ENCODE measurements around the gene AFAP1L2. TPM values are rescaled to one million over a fixed set of nuclear protein-coding genes. Genes with fewer than 3 reads are reported as not detected.
A peak's percentile ranks its signal among the peaks of the same experiment; 100 is the strongest.

AFAP1L2 gene
- total RNA-seq, 5 donors from 2014 or later (not counting 1 experiment from before 2014, with no cell fraction given) = 1.0 to 3.8 (median 2.1) TPM

- Mint-ChIP-seq H3K4me1 (peaks cover 10 to 12% (median 12%) of the 10 kb centered on the region in 3 donors), H3K4me3 (peak overlapping the region in 1 of 3 donors; percentile 83), H3K9me3 (no peaks in the 10 kb centered on the region), H3K36me3 (no peaks in the 10 kb centered on the region), H3K27ac (no peak overlapping the region), H3K27me3 (no peaks in the 10 kb centered on the region)
- ChIA-PET POLR2A (no interaction called here), CTCF (no interaction called here)
- WGBS (ENCODE audit: insufficient coverage) = 92% methylated on average over 8 of the region's 19 CpGs
- Histone ChIP-seq H3K9me3 (no peaks in the 10 kb centered on the region), H3K4me1 (ENCODE audit: control insufficient read depth in 1 of 2, extremely low read depth in 1 of 2, insufficient read depth in 2 of 2, low read length in 2 of 2) (peaks cover 0 to 16% of the 10 kb centered on the region in 2 experiments), H3K27me3 (replicated peaks in 1 of 2; ENCODE audit: control insufficient read depth in 2 of 2, extremely low read depth in 1 of 2, insufficient read depth in 2 of 2, low read length in 1 of 2) (peaks cover 0 to 2% of the 10 kb centered on the region in 2 experiments), H3K27ac (ENCODE audit: low read length) (no peak overlapping the region), H3K36me3 (ENCODE audit: control insufficient read depth in 2 of 2, extremely low read depth in 1 of 2, insufficient read depth in 1 of 2, low read length in 1 of 2) (peaks cover 0 to 3% of the 10 kb centered on the region in 2 donors), H3K4me3 (ENCODE audit: control insufficient read depth in 1 of 2, extremely low read depth in 1 of 2, low read length in 1 of 2) (no peak overlapping the region)
- no peak for DNase-seq
- ATAC-seq (replicated peaks in 1 of 4) = no peak
Observed at GRCh38 chr10:114306116-114306973, 98.0 kb downstream of the AFAP1L2 start.

DNA sequence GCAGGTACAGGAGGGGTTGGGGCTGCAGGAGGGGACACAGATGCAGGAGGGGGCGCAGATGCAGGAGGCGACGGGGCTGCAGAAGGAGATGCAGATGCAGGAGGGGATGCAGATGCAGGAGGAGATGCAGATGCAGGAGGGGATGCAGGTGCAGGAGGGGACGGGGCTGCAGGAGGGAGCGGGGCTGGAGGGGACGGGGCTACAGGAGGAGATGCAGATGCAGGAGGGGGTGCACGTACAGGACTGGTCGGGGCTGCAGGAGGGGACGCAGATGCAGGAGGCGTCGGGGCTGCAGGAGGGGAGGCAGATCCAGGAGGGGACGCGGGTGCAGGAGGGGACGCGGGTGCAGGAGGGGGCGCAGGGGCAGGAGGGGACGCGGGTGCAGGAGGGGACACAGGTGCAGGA, 98.8 kb downstream of the AFAP1L2 start:
- H3K27ac Mint-ChIP-seq = no peak overlapping the region
- DNase-seq (peak in 1 of 35 experiments; percentile 5), ATAC-seq (replicated peaks in 1 of 4) (no peak)
- Histone ChIP-seq H3K4me3 (ENCODE audit: control insufficient read depth in 1 of 2, extremely low read depth in 1 of 2, low read length in 1 of 2) (no peak overlapping the region), H3K36me3 (ENCODE audit: control insufficient read depth in 2 of 2, extremely low read depth in 1 of 2, insufficient read depth in 1 of 2, low read length in 1 of 2) (peaks cover 0 to 3% of the 10 kb centered on the region in 2 donors), H3K27ac (ENCODE audit: low read length) (no peak overlapping the region), H3K4me1 (ENCODE audit: control insufficient read depth in 1 of 2, extremely low read depth in 1 of 2, insufficient read depth in 2 of 2, low read length in 2 of 2) (peaks cover 0 to 16% of the 10 kb centered on the region in 2 experiments), H3K27me3 (replicated peaks in 1 of 2; ENCODE audit: control insufficient read depth in 2 of 2, extremely low read depth in 1 of 2, insufficient read depth in 2 of 2, low read length in 1 of 2) (no peaks in the 10 kb centered on the region), H3K9me3 (no peaks in the 10 kb centered on the region)
- 97% methylated on average over 17 of the region's 18 CpGs for WGBS (ENCODE audit: insufficient coverage)
- H3K4me1 Mint-ChIP-seq = peaks cover 10 to 12% (median 12%) of the 10 kb centered on the region in 3 donors
- no peaks in the 10 kb centered on the region for H3K27me3 Mint-ChIP-seq
- peaks cover 2% of the 10 kb centered on the region for H3K36me3 Mint-ChIP-seq
- peak overlapping the region; percentile 13 to 91 (median 83) for H3K4me3 Mint-ChIP-seq
- H3K9me3 Mint-ChIP-seq = no peaks in the 10 kb centered on the region
- ChIA-PET CTCF (interaction anchor here in 1 of 2 donors (0.7 kb wide), 1 partner anchor 603 kb away, joined by 6 read pairs; no protein-coding TSS in a partner anchor), POLR2A (no interaction called here)

DNA sequence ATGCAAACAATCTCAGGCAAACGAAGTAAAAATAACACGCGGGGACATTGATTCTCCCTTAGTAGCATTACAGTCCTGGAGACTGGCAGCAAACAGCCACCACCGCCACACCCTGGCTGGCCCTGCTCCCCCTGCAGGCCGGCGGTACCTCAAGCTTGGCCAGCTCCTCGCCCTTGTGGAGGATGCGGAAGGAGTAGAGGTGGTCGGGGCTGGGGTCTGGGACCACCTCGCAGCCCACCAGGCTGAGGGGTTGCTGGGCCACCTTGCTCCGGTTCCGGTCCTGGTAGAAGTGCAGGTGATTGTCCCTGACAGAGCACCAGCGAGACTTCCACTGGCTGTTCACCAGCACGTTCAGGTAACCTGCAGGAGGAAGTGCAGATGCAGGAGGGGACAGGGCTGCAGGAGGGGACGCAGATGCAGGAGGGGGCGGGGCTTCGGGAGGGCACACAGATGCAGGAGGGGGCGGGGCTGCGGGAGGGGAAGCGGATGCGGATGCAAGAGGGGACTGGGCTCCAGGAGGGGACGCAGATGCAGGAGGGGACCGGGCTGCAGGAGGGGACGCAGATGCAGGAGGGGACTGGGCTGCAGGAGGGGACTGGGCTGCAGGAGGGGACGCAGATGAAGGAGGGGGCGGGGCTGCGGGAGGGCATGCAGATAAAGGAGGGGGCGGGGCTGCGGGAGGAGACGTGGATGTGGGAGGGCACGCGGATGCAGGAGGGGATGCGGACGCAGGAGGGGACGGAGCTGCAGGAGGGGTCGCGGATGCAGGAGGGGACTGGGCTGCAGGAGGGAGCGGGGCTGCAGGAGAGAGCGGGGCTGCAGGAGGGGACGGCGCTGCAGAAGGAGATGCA, 99.5 kb downstream of the AFAP1L2 start:
- peaks cover 3% of the 10 kb centered on the region in 2 donors for H3K36me3 ChIP-seq (ENCODE audit: control insufficient read depth in 2 of 2, extremely low read depth in 1 of 2, insufficient read depth in 1 of 2, low read length in 1 of 2)
- Mint-ChIP-seq H3K4me3 (peak overlapping the region; percentile 77 to 91 (median 83)), H3K27me3 (no peaks in the 10 kb centered on the region), H3K36me3 (peaks cover 7% of the 10 kb centered on the region), H3K9me3 (no peaks in the 10 kb centered on the region), H3K27ac (peak overlapping the region; percentile 47 to 60), H3K4me1 (peaks cover 10 to 12% (median 12%) of the 10 kb centered on the region in 3 donors)
- H3K4me1 ChIP-seq (ENCODE audit: control insufficient read depth in 1 of 2, extremely low read depth in 1 of 2, insufficient read depth in 2 of 2, low read length in 2 of 2) = peaks cover 0 to 16% of the 10 kb centered on the region in 2 experiments
- DNase-seq = peak; percentile 37 to 76 (median 62)
- CTCF ChIA-PET = interaction anchor here (0.6 to 3.7 kb wide), 24 partner anchors 11 to 825 kb away, joined by 3 to 31 read pairs (median 5); partner anchors contain the start of genes FHIP2A (in 2 of the 2) and CCDC186 (in 1 of the 2)
- 17% methylated on average over 26 of the region's 41 CpGs for WGBS (ENCODE audit: insufficient coverage)
- no peaks in the 10 kb centered on the region for H3K9me3 ChIP-seq
- POLR2A ChIA-PET = interaction anchor here in 1 of 2 donors (0.6 kb wide), 1 partner anchor 480 kb away, joined by 5 read pairs; no protein-coding TSS in a partner anchor
- H3K27ac ChIP-seq (ENCODE audit: low read length) = peak overlapping the region; percentile 44
- peak; percentile 73 to 85 (median 80) for ATAC-seq (replicated peaks in 1 of 4)
- H3K27me3 ChIP-seq (replicated peaks in 1 of 2; ENCODE audit: control insufficient read depth in 2 of 2, extremely low read depth in 1 of 2, insufficient read depth in 2 of 2, low read length in 1 of 2) = no peaks in the 10 kb centered on the region
- H3K4me3 ChIP-seq (ENCODE audit: control insufficient read depth in 1 of 2, extremely low read depth in 1 of 2, low read length in 1 of 2) = peak overlapping the region; percentile 71 to 84

DNA sequence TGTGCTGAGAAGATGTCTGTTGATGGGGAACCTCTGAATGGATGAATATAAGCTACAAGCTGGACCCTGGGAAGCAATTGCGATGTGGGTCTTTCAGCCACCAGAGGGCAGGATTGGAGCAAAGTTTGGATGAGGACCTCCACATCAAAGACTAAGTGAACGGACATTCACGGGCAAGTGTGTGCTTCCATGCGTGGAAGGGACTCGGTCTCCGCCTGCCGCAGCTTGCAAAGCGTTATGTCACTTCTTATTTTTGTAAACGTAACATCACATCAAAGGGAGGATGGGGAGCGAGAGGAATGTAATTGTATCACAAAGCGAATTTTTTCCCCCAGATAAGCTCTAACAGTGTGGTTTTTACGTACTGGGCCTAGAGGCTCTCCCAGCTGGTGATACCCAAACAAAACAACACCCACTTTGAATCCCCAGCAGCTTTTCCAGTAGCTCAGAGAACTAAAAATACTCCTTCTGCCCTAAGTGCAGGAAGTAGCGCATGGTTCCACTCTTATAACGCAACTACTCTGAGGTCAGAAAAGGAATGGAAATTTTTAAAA, 100.2 kb downstream of the AFAP1L2 start:
- Mint-ChIP-seq H3K4me1 (peaks cover 10 to 12% (median 12%) of the 10 kb centered on the region in 3 donors), H3K27ac (peak overlapping the region; percentile 47 to 60), H3K9me3 (no peaks in the 10 kb centered on the region), H3K36me3 (peaks cover 15% of the 10 kb centered on the region), H3K27me3 (no peaks in the 10 kb centered on the region), H3K4me3 (peak overlapping the region; percentile 77 to 91 (median 83))
- CTCF ChIA-PET = interaction anchor here (0.5 to 3.7 kb wide), 27 partner anchors 14 to 1862 kb away, joined by 3 to 31 read pairs (median 4); partner anchors contain the start of genes FHIP2A (in 2 of the 2) and CCDC186 (in 1 of the 2)
- 7% methylated on average over 2 of the region's 14 CpGs for WGBS (ENCODE audit: insufficient coverage)
- no peaks in the 10 kb centered on the region for H3K9me3 ChIP-seq
- H3K4me1 ChIP-seq (ENCODE audit: control insufficient read depth in 1 of 2, extremely low read depth in 1 of 2, insufficient read depth in 2 of 2, low read length in 2 of 2) = peaks cover 0 to 16% of the 10 kb centered on the region in 2 experiments
- H3K4me3 ChIP-seq (ENCODE audit: control insufficient read depth in 1 of 2, extremely low read depth in 1 of 2, low read length in 1 of 2) = peak overlapping the region; percentile 71 to 84
- peak; percentile 28 to 56 (median 45) for ATAC-seq (replicated peaks in 1 of 4)
- no peaks in the 10 kb centered on the region for H3K27me3 ChIP-seq (replicated peaks in 1 of 2; ENCODE audit: control insufficient read depth in 2 of 2, extremely low read depth in 1 of 2, insufficient read depth in 2 of 2, low read length in 1 of 2)
- peak overlapping the region; percentile 44 for H3K27ac ChIP-seq (ENCODE audit: low read length)
- POLR2A ChIA-PET = interaction anchor here in 1 of 2 donors (0.6 kb wide), 1 partner anchor 481 kb away, joined by 5 read pairs; no protein-coding TSS in a partner anchor
- DNase-seq = peak in 32 of 35 experiments; percentile 20 to 77 (median 50)
- H3K36me3 ChIP-seq (ENCODE audit: control insufficient read depth in 2 of 2, extremely low read depth in 1 of 2, insufficient read depth in 1 of 2, low read length in 1 of 2) = peaks cover 3% of the 10 kb centered on the region in 2 donors

DNA sequence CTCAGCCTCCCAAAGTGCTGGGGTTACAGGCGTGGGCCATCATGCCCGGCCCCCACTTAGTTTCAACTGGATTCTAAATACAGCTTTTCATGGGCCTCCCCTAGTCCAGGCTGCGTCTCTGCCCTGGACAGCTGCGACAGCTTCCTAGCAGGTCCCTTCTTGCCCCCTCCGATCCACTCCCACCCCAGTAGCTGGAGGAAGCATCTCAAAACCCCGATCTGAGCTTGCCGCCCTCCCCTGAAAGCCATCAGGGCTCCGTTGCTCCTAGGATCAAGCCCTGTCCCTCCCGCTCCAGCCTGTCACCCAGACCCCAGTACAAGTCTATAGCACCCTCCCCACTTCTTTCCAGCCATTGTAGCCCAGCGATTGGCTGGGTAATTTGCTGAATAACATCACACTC, 100.7 kb downstream of the AFAP1L2 start:
- peaks cover 19% of the 10 kb centered on the region for H3K36me3 Mint-ChIP-seq
- CTCF ChIA-PET = interaction anchor here (0.5 to 3.7 kb wide), 19 partner anchors 8 to 1861 kb away, joined by 3 to 31 read pairs (median 4); partner anchors contain the start of genes CCDC186 (in 1 of the 2) and FHIP2A (in 1 of the 2)
- H3K27ac ChIP-seq (ENCODE audit: low read length) = no peak overlapping the region
- H3K4me3 Mint-ChIP-seq = peak overlapping the region; percentile 77 to 91 (median 83)
- DNase-seq (no peak), ATAC-seq (replicated peaks in 1 of 4) (no peak)
- POLR2A ChIA-PET = no interaction called here
- no peaks in the 10 kb centered on the region for H3K27me3 ChIP-seq (replicated peaks in 1 of 2; ENCODE audit: control insufficient read depth in 2 of 2, extremely low read depth in 1 of 2, insufficient read depth in 2 of 2, low read length in 1 of 2)
- H3K27me3 Mint-ChIP-seq = no peaks in the 10 kb centered on the region
- peaks cover 0 to 16% of the 10 kb centered on the region in 2 experiments for H3K4me1 ChIP-seq (ENCODE audit: control insufficient read depth in 1 of 2, extremely low read depth in 1 of 2, insufficient read depth in 2 of 2, low read length in 2 of 2)
- H3K27ac Mint-ChIP-seq = no peak overlapping the region
- H3K36me3 ChIP-seq (ENCODE audit: control insufficient read depth in 2 of 2, extremely low read depth in 1 of 2, insufficient read depth in 1 of 2, low read length in 1 of 2) = peaks cover 3% of the 10 kb centered on the region in 2 donors
- H3K4me3 ChIP-seq (ENCODE audit: control insufficient read depth in 1 of 2, extremely low read depth in 1 of 2, low read length in 1 of 2) = peak overlapping the region in 1 of 2 donors; percentile 71
- WGBS (ENCODE audit: insufficient coverage) = 78% methylated on average over 9 of the region's 10 CpGs
- H3K4me1 Mint-ChIP-seq = peaks cover 10 to 12% (median 12%) of the 10 kb centered on the region in 3 donors
- H3K9me3 ChIP-seq = no peaks in the 10 kb centered on the region
- no peaks in the 10 kb centered on the region for H3K9me3 Mint-ChIP-seq

Measured in T-cell (primary cell).